ENCODE results near the gene CDC42SE2.

The CDC42SE2 gene

GRCh38 chr5:131413605-131414559 is 150.0 kb downstream of the CDC42SE2 start:
- H3K4me1 ChIP-seq (ENCODE audit: control insufficient read depth, insufficient read depth, low read length), result no peaks in the 10 kb centered on the region
- H3K27me3 ChIP-seq (ENCODE audit: control insufficient read depth, insufficient read depth, low read length), result no peaks in the 10 kb centered on the region
- H3K36me3 ChIP-seq (ENCODE audit: control insufficient read depth, insufficient read depth, low read length), result peaks cover 3% of the 10 kb centered on the region; the same call in 1 of the 2 replicates
- H3K9ac ChIP-seq (ENCODE audit: low read depth, low read length), result no peak overlapping the region
- no peak overlapping the region for H3K27ac ChIP-seq (ENCODE audit: low read depth, low read length)
- H3K4me3 ChIP-seq (ENCODE audit: low read depth, low read length), result no peak overlapping the region
- H3K9me3 ChIP-seq (ENCODE audit: control insufficient read depth, insufficient read depth, low read length), result no peaks in the 10 kb centered on the region

DNA sequence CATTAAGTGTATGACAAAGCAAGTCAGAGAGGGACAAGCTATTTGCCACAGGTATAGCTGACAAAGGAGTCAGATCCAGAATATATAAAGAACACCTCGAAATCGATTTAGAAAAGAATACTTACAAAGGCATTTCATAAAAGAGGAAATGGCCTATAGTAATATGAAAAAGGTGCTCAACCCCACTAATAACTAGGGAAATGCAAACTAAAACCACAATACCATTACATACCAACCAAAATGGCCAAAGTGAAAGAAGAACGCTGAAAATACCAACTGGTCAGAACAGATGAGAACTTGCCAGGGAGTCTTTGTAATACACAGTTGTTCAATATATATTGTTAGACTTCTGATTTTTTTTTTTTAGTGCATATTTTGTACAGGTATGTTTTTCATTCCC is 152.9 kb downstream of the CDC42SE2 start:
- Histone ChIP-seq H3K27ac (ENCODE audit: low read depth, low read length) (no peak overlapping the region), H3K9ac (ENCODE audit: low read depth, low read length) (no peak overlapping the region)

GRCh38 chr5:131417240-131417869 is 153.5 kb downstream of the CDC42SE2 start:
- H3K9ac ChIP-seq (ENCODE audit: low read depth, low read length), result no peak overlapping the region
- H3K4me1 ChIP-seq (ENCODE audit: control insufficient read depth, insufficient read depth, low read length), result no peaks in the 10 kb centered on the region
- H3K27me3 ChIP-seq (ENCODE audit: control insufficient read depth, insufficient read depth, low read length), result no peaks in the 10 kb centered on the region
- no peak overlapping the region for H3K4me3 ChIP-seq (ENCODE audit: low read depth, low read length)
- no peaks in the 10 kb centered on the region for H3K9me3 ChIP-seq (ENCODE audit: control insufficient read depth, insufficient read depth, low read length)
- no peak overlapping the region for H3K27ac ChIP-seq (ENCODE audit: low read depth, low read length)
- H3K36me3 ChIP-seq (ENCODE audit: control insufficient read depth, insufficient read depth, low read length), result peaks cover 8% of the 10 kb centered on the region; the same call in 1 of the 2 replicates

More for the DNA sequence above, 152.9 kb downstream of the CDC42SE2 start:
- no peaks in the 10 kb centered on the region for H3K4me1 ChIP-seq (ENCODE audit: control insufficient read depth, insufficient read depth, low read length)
- H3K4me3 ChIP-seq (ENCODE audit: low read depth, low read length), result no peak overlapping the region
- no peaks in the 10 kb centered on the region for H3K27me3 ChIP-seq (ENCODE audit: control insufficient read depth, insufficient read depth, low read length)
- peaks cover 4% of the 10 kb centered on the region; the same call in 1 of the 2 replicates for H3K36me3 ChIP-seq (ENCODE audit: control insufficient read depth, insufficient read depth, low read length)
- H3K9me3 ChIP-seq (ENCODE audit: control insufficient read depth, insufficient read depth, low read length), result no peaks in the 10 kb centered on the region

GRCh38 chr5:131418846-131419245 is 155.0 kb downstream of the CDC42SE2 start:
- H3K4me1 ChIP-seq (ENCODE audit: control insufficient read depth, insufficient read depth, low read length), result no peaks in the 10 kb centered on the region
- H3K9ac ChIP-seq (ENCODE audit: low read depth, low read length), result no peak overlapping the region
- H3K36me3 ChIP-seq (ENCODE audit: control insufficient read depth, insufficient read depth, low read length), result peaks cover 14% of the 10 kb centered on the region; the same call in 1 of the 2 replicates
- H3K27ac ChIP-seq (ENCODE audit: low read depth, low read length), result no peak overlapping the region
- H3K9me3 ChIP-seq (ENCODE audit: control insufficient read depth, insufficient read depth, low read length), result no peaks in the 10 kb centered on the region
- no peak overlapping the region for H3K4me3 ChIP-seq (ENCODE audit: low read depth, low read length)
- H3K27me3 ChIP-seq (ENCODE audit: control insufficient read depth, insufficient read depth, low read length), result no peaks in the 10 kb centered on the region

- Histone ChIP-seq H3K9me3 (ENCODE audit: control insufficient read depth, insufficient read depth, low read length) (no peaks in the 10 kb centered on the region), H3K36me3 (ENCODE audit: control insufficient read depth, insufficient read depth, low read length) (peaks cover 14% of the 10 kb centered on the region; the same call in 1 of the 2 replicates), H3K27ac (ENCODE audit: low read depth, low read length) (no peak overlapping the region), H3K9ac (ENCODE audit: low read depth, low read length) (no peak overlapping the region), H3K27me3 (ENCODE audit: control insufficient read depth, insufficient read depth, low read length) (no peaks in the 10 kb centered on the region), H3K4me3 (ENCODE audit: low read depth, low read length) (no peak overlapping the region), H3K4me1 (ENCODE audit: control insufficient read depth, insufficient read depth, low read length) (no peaks in the 10 kb centered on the region)
Observed at GRCh38 chr5:131419877-131420276, 156.0 kb downstream of the CDC42SE2 start.

DNA sequence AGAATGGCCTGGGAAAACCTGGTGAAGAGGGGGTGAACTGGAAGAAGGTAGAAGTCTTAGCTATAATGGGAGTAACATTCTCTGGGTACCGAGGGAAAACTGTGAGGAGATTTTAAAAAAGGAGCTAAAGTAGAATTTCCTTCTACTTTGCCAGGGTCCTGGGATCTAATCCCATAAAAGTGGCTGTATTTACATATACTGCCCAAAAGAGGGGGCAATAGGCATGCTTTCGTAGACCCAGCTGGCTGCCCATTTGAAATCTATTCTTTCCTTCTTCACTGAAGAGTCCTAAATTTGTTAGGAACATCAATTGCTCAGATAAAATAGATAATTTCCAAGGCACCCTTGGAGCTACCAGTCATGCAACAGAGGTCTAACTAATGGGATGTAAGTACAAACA is 159.2 kb downstream of the CDC42SE2 start:
- Histone ChIP-seq H3K36me3 (ENCODE audit: control insufficient read depth, insufficient read depth, low read length) (peaks cover 21% of the 10 kb centered on the region), H3K4me3 (ENCODE audit: low read depth, low read length) (no peak overlapping the region), H3K27ac (ENCODE audit: low read depth, low read length) (no peak overlapping the region), H3K27me3 (ENCODE audit: control insufficient read depth, insufficient read depth, low read length) (no peaks in the 10 kb centered on the region), H3K4me1 (ENCODE audit: control insufficient read depth, insufficient read depth, low read length) (no peaks in the 10 kb centered on the region), H3K9me3 (ENCODE audit: control insufficient read depth, insufficient read depth, low read length) (no peaks in the 10 kb centered on the region), H3K9ac (ENCODE audit: low read depth, low read length) (no peak overlapping the region)

DNA sequence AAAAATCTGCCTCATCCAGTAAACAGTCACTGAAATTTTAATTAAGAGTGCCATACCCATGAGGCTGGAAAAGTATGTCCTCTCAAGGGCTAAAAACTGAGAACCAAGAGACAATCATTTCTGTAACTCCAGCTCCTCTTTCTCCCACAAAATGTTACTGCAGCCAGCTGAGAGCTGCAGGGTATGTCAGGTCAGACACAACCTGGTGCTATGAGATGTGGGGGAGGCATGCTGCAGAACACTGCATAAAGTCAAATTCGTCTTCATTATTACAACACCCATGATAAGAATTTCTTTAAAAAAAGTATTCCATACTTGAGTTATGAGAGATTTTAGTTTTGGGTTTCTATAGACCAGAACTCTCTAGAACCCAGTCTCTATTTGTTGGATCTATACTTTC is 162.2 kb downstream of the CDC42SE2 start:
- Histone ChIP-seq H3K4me3 (ENCODE audit: low read depth, low read length) (no peak overlapping the region), H3K27me3 (ENCODE audit: control insufficient read depth, insufficient read depth, low read length) (no peaks in the 10 kb centered on the region), H3K9me3 (ENCODE audit: control insufficient read depth, insufficient read depth, low read length) (no peaks in the 10 kb centered on the region), H3K36me3 (ENCODE audit: control insufficient read depth, insufficient read depth, low read length) (peaks cover 36% of the 10 kb centered on the region), H3K27ac (ENCODE audit: low read depth, low read length) (no peak overlapping the region), H3K4me1 (ENCODE audit: control insufficient read depth, insufficient read depth, low read length) (no peaks in the 10 kb centered on the region), H3K9ac (ENCODE audit: low read depth, low read length) (no peak overlapping the region)

- H3K36me3 ChIP-seq (ENCODE audit: control insufficient read depth, insufficient read depth, low read length), result peaks cover 58% of the 10 kb centered on the region
- no peak overlapping the region for H3K9ac ChIP-seq (ENCODE audit: low read depth, low read length)
- no peaks in the 10 kb centered on the region for H3K4me1 ChIP-seq (ENCODE audit: control insufficient read depth, insufficient read depth, low read length)
- no peaks in the 10 kb centered on the region for H3K9me3 ChIP-seq (ENCODE audit: control insufficient read depth, insufficient read depth, low read length)
- no peaks in the 10 kb centered on the region for H3K27me3 ChIP-seq (ENCODE audit: control insufficient read depth, insufficient read depth, low read length)
- H3K4me3 ChIP-seq (ENCODE audit: low read depth, low read length), result no peak overlapping the region
- no peak overlapping the region for H3K27ac ChIP-seq (ENCODE audit: low read depth, low read length)
Observed at GRCh38 chr5:131430794-131431193, 166.9 kb downstream of the CDC42SE2 start.

- H3K36me3 ChIP-seq (ENCODE audit: control insufficient read depth, insufficient read depth, low read length), result peaks cover 60% of the 10 kb centered on the region
Observed at GRCh38 chr5:131431794-131432193, 167.9 kb downstream of the CDC42SE2 start.

DNA sequence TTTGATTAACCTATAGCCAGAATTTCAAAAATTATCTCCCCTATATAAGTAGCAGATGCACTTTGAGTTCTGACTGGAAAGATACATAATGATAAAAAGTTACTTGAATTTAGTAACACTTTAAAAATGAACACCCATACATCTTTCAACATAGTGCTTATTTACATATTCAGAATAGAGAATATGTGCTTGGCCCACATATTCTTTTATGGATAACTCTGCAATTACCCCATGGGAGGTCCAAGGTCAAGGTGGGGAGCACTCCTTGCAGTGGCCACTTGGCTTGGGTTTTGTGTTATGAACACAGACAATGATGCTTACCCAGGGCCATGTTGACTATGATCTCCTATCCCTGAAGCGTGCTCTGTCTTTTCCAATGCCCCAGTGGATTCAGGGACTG is 169.3 kb downstream of the CDC42SE2 start:
- Histone ChIP-seq H3K27ac (ENCODE audit: low read depth, low read length) (no peak overlapping the region), H3K36me3 (ENCODE audit: control insufficient read depth, insufficient read depth, low read length) (peaks cover 65% of the 10 kb centered on the region), H3K27me3 (ENCODE audit: control insufficient read depth, insufficient read depth, low read length) (no peaks in the 10 kb centered on the region), H3K9ac (ENCODE audit: low read depth, low read length) (no peak overlapping the region), H3K4me3 (ENCODE audit: low read depth, low read length) (no peak overlapping the region), H3K9me3 (ENCODE audit: control insufficient read depth, insufficient read depth, low read length) (no peaks in the 10 kb centered on the region), H3K4me1 (ENCODE audit: control insufficient read depth, insufficient read depth, low read length) (no peaks in the 10 kb centered on the region)

More at GRCh38 chr5:131431794-131432193, 167.9 kb downstream of the CDC42SE2 start:
- Histone ChIP-seq H3K9ac (ENCODE audit: low read depth, low read length) (no peak overlapping the region), H3K4me1 (ENCODE audit: control insufficient read depth, insufficient read depth, low read length) (no peaks in the 10 kb centered on the region), H3K9me3 (ENCODE audit: control insufficient read depth, insufficient read depth, low read length) (no peaks in the 10 kb centered on the region), H3K4me3 (ENCODE audit: low read depth, low read length) (no peak overlapping the region), H3K27ac (ENCODE audit: low read depth, low read length) (no peak overlapping the region), H3K27me3 (ENCODE audit: control insufficient read depth, insufficient read depth, low read length) (no peaks in the 10 kb centered on the region)

GRCh38 chr5:131436081-131436480 is 172.2 kb downstream of the CDC42SE2 start:
- no peak overlapping the region for H3K27ac ChIP-seq (ENCODE audit: low read depth, low read length)
- no peaks in the 10 kb centered on the region for H3K9me3 ChIP-seq (ENCODE audit: control insufficient read depth, insufficient read depth, low read length)

More at GRCh38 chr5:131436081-131436480, 172.2 kb downstream of the CDC42SE2 start:
- Histone ChIP-seq H3K36me3 (ENCODE audit: control insufficient read depth, insufficient read depth, low read length) (peaks cover 76% of the 10 kb centered on the region), H3K27me3 (ENCODE audit: control insufficient read depth, insufficient read depth, low read length) (no peaks in the 10 kb centered on the region), H3K9ac (ENCODE audit: low read depth, low read length) (no peak overlapping the region), H3K4me3 (ENCODE audit: low read depth, low read length) (no peak overlapping the region), H3K4me1 (ENCODE audit: control insufficient read depth, insufficient read depth, low read length) (no peaks in the 10 kb centered on the region)

Data from HUES48 (cell line).